ENCODE results near the gene PCK2.

PCK2 gene

DNA sequence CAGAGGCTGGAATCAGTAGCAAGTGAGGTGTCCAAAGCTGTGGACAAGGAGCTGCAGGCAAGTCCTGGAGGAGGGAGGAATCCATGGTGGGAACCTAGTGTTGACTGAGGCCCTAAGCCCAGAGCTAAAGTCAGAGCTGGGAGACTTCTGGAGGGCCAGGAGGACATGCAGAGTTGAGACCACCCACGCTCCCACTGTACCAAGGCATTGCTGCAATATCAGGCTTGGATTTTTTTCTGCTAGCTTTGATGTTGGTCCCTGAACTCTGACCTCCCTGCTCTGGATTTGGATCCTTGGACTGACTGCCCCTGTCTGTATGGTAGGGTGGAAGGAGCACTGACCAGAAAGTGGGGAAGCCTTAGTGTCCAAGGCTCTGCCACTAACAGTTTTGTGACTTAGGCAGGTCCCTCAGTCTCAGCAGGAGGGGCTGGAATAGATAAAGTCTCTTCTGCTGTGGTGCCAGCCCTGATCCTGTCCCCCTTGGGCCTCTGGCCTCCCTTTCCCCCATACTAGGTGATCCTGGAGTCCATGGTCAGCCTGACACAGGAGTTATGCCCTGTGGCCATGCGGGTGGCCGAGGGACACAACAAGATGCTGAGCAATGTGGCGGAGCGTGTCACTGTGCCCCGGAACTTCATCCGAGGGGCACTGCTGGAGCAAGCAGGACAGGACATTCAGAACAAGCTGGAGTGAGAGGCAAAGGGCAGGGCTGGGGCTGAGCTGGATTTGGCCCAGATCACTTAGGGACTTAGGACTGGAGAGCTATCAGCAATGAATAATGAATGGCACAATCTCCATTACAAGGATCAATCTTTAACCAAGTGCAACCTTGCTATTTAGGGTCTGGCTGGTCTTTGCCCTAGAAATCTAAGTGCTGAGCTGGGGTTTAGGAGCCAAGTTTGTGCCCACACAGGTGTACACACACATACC, 32.9 kb upstream of the PCK2 start:
- DNase-seq (ENCODE audit: low read depth): no peak

DNA sequence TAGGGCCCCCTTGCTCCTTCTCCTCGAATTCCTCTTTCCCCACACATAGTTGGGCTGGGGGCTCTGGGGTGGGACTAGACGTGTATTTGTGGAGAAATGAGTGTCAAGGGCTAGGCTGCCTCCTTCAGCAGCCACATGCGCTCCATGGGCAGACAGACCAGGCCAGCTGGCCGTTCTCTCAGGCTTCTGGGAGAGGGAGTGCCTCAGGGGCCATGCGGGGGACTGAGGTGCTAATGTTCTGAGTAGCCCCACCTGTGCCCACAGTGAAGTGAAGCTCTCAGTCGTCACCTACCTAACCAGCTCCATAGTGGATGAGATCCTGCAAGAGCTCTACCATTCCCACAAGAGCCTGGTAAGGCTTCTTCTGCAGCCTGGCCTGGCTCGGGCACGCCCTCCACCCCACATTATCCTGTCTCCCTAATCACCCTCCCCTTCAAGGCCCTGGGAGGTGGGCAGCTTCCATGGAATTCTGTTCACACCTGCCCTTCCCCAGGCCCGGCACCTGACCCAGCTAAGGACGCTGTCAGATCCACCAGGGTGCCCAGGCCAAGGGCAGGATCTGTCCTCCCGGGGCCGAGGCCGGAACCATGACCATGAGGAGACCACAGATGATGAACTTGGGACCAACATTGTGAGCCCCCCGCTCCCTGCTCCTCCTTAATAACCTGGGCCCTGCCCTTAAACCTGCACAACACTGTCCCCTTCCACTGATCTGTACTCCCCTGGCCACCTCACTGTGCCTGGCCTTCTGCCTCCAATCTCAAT, 31.7 kb upstream of the PCK2 start:
- no peak for DNase-seq (ENCODE audit: low read depth)

DNA sequence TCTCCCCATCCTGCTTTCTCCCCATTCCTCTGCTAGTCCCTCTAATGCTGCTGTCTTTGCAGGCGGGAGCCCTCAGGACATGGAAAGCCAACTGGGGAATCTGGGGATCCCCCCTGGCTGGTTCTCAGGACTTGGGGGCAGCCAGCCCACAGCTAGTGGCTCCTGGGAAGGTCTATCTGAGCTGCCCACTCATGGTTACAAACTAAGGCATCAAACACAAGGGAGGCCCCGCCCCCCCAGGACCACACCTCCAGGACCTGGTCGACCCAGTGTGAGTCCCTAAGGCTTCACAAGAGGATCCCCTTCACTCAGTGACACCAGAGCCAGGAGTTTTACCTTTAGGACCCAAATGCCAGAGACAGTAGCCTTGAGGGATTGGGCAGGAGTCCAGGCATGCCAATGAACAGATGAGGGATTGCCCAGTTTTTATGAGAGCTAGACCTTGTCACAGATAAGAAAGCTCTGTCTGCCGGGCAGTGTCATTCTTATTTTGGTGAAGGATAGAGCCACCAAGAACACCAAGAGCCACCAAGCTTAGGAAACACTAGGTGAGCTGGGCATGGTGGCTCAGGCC, 30.8 kb upstream of the PCK2 start:
- DNase-seq (ENCODE audit: low read depth): no peak

GRCh38 chr14:24064091-24064795, 29.9 kb upstream of the PCK2 start:
- no peak for DNase-seq (ENCODE audit: low read depth)

DNA sequence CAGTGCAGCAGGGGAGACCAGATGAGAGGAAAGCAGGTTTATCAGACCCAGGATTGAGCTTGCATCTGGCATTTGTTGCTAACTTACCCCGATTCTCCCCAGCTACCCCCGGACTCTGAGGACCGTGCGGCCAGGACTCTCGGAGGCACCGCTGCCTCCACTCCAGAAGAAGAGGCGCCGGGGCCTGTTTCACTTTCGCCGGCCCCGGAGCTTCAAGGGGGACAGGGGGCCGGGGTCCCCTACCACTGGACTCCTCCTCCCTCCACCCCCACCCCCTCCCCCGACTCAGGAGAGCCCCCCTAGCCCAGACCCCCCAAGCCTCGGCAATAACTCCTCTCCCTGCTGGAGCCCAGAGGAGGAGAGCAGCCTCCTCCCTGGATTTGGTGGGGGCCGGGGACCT, 29.3 kb upstream of the PCK2 start:
- DNase-seq (ENCODE audit: low read depth): no peak

- DNase-seq (ENCODE audit: low read depth): no peak
These were observed 28.7 kb upstream of the PCK2 start for GRCh38 chr14:24065408-24065807.

DNA sequence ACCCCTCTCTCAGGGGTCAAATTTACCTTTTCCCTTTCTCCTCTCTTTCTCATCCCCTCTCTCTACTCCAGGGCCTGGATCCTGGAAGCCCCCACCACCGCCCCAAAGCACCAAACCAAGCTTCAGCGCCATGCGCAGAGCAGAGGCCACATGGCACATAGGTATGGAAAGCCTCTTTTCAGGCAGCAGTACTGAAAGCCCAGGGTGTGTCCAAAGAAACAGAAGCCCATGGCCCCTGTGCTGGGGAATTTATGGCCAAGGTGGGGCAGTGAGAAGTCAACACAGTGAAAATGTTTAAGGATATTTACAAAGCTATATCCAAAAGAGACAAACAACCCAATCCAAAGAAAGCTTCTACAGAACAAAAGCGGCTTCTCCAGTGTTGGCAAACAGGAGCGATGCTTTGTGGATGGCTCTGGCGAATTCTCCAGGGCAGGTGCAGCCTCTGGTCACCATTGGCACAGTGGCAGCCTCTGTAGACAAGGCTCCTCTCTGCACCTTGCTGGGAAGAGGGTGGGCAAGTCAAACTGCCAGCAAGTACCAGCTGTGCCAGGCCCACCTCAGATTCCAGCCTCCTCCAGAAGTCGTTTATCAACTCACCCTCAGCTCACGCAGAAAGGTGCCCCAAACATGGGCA, 27.5 kb upstream of the PCK2 start:
- no peak for DNase-seq (ENCODE audit: low read depth)

DNA sequence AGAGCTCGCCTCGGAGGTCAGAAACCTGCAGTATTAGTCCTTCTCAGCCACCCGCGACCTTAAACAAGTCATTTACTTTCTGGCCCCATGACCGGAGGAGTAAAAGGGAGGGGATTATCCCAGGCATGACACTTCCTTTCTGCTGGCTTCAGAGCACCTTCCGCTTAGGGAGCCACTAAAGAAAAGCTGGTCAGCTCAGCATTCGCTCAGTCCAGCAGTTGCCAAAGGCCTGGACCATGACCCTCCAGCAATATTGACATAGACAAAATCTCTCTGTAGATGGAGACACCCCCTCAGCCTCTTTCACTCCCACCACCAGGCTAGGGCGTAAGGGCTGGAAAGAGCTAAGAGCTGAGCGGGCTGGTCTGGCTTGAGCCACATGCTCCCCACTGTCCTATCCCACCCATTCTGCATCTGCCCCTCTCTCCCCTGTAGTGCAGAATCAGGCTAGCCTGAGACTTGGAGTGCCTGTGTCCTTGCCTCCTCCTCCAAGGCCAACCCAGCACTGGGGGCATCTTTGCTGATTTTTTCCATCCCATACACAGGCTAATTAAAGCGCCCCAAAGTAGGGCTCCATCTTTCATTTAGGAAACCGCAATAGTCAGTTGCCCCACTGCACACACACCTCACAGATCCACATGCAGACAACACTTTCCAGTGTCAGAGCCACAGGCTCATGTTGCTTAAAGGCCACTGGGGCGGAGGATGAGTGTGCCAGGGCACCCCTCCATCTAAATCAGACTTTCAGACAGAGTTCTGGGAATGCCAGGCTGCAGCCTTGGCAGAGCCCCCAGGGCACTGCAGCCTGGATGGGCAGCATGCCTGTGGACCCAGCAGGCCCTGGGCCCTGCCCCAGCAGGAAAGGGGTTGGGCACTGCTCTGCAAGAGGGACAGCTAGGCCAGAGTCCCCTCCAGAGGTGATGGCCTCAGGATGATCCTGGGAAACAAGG, 26.7 kb upstream of the PCK2 start:
- DNase-seq (ENCODE audit: low read depth): no peak

DNA sequence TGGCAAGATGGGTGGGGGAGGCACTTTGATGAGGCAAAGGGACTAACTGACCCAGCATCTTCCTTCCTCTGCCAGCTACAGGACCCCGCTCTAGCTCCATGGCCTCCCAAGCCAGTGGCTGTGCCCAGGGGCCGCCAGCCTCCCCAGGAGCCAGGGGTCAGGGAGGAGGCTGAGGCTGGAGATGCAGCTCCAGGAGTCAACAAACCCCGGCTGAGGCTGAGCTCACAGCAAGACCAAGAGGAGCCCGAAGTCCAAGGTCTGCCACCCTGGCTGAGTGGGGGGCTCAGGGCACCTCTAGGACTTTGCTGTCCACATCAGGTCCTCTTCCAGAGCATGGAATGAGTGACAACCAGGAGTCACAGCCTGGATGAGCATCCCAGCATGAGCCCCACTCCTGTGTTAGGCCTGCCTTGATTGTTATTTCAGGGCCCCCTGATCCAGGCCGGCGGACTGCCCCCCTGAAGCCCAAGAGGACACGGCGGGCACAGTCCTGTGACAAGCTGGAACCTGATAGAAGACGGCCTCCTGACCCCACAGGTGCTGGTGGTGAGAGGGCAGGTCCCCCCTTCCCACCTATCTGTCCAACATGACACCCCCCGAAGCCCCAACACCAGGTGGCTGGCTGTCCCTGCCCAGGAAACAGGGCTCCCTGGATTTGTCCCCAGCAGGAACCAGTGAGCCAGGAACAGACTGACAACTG, 25.2 kb upstream of the PCK2 start:
- no peak for DNase-seq (ENCODE audit: low read depth)

- DNase-seq (ENCODE audit: low read depth): no peak
These were observed 24.7 kb upstream of the PCK2 start for GRCh38 chr14:24069411-24069735.

- no peak for DNase-seq (ENCODE audit: low read depth)
These were observed 23.6 kb upstream of the PCK2 start for GRCh38 chr14:24070285-24071143.

- no peak for DNase-seq (ENCODE audit: low read depth)
These were observed 22.9 kb upstream of the PCK2 start, which contains the start of gene CPNE6 for GRCh38 chr14:24071144-24071697. TSS of gene CPNE6 (plus strand) at chr14:24071562. CDS start at chr14:24072937, 1,375 bp downstream.

DNA sequence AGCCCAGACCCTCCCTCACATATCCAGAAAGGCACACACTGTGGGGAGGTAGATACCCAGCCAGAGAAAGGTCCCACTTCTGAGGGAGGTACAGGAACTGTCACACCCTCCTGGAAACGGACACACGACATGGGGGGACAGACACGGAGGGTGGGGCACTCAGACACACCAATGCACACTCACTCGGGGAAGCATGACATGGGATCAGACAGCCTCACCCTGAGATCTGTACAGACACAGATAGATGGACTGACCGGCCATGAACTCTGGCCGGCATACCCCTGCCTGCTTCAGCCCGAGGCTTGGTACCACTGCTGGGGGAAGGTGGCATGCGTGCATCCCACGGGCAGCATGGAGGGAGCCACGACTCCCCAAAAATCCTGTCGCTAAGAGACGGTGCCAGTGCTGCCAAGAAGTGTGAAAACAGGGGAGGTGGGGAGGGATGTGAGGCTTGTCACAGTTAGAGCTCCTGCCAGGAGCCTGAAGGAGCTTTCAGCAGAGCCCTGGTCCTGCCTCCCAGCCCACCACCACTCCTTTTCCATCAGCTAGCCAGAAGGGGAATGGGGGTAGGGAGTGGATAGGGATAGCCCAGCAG, 22.2 kb upstream of the PCK2 start:
- DNase-seq (ENCODE audit: low read depth): no peak

DNA sequence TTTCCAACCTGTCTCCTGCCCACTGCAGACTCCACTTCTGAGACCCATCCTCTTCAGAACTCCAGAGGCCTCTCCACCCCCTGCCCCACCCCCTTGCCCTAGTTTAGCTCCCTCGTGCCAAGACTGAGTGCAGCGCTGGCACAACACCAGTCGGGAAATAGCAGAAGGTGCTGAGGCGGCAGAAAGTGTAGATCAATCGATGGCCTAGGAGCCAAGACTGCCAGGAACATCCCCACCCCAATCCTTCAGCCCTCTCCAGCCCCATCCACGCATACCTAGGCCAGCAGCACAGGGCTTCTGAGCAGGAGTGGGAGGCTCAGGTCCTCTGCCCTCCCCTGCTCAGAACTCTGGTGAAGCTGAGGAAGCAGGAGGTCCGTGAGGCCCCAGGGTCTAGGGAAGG, 21.7 kb upstream of the PCK2 start:
- DNase-seq (ENCODE audit: low read depth): no peak

GRCh38 chr14:24072881-24073877, 20.9 kb upstream of the PCK2 start:
- no peak for DNase-seq (ENCODE audit: low read depth)

DNA sequence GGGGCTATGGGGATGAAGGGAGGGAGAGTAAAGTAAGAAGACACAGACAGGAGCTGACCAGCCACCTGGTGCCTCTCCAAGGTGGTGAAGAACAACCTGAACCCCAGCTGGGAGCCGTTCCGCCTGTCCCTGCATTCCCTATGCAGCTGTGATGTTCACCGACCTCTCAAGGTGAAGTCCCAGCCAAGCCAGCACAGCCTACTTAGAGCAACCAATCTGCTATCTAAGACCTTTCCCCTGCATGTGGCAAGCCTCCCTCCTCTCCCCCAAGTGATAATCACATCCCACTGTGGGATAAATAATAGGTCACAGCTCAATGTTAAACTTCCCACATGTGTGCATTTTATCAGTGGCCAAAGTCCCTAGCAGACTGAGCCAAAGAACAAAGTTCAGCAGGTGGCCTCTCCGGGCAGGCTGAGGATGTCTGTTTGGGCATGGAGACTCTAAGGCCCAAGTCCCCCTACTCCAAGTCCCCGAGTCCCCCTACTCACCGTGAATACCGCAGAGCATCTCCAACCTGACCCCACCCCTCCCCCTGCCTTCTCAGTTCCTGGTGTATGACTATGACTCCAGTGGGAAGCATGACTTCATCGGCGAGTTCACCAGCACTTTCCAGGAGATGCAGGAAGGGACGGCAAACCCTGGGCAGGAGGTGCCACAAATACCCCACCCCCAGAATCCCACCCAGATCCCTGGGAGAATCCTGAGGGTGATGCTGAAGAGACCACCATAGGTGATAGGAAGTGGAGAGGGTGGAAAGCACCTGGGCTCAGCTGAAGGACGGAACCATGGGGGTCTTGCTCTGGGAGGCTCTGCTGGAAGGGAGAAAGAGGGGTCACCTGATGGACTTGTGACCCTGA, 19.3 kb upstream of the PCK2 start:
- DNase-seq (ENCODE audit: low read depth): no peak

Data from stromal cell of bone marrow (primary cell).